ENCODE data around the gene GLRX3. TPM values are rescaled to one million over a fixed set of nuclear protein-coding genes. Genes with fewer than 3 reads are reported as not detected.

GLRX3 gene
- total and polyA plus RNA-seq, 8 donors: 19.2 to 33.5 (median 27.7) TPM

DNA sequence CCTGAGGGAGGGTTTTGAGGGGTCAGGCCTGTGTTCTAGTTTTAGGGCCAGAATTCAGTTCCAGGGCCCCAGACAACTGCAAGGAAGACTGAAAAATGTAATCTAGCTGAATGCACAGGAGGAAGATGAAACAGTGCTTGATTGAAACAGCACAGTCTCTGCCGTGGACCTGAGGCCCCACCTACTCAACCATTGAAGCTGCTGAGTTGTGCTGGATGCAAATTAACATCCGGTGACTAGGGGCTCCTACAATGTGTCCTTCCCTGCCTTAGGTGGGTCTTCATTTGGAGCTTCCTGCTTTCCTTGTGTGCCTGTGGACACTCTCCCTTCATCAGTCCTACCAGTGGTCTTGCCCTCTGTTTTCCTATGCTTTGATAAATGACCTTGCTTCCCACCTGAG, 5.7 kb downstream of the GLRX3 start:
- Histone ChIP-seq H3K4me1 (peaks cover 12 to 20% (median 15%) of the 10 kb centered on the region in 3 donors), H3K36me3 (no peaks in the 10 kb centered on the region), H3K27ac (no peak overlapping the region), H3K4me3 (no peak overlapping the region), H3K27me3 (no peaks in the 10 kb centered on the region), H3K9me3 (no peaks in the 10 kb centered on the region)
- TF ChIP-seq, protein P1, sequence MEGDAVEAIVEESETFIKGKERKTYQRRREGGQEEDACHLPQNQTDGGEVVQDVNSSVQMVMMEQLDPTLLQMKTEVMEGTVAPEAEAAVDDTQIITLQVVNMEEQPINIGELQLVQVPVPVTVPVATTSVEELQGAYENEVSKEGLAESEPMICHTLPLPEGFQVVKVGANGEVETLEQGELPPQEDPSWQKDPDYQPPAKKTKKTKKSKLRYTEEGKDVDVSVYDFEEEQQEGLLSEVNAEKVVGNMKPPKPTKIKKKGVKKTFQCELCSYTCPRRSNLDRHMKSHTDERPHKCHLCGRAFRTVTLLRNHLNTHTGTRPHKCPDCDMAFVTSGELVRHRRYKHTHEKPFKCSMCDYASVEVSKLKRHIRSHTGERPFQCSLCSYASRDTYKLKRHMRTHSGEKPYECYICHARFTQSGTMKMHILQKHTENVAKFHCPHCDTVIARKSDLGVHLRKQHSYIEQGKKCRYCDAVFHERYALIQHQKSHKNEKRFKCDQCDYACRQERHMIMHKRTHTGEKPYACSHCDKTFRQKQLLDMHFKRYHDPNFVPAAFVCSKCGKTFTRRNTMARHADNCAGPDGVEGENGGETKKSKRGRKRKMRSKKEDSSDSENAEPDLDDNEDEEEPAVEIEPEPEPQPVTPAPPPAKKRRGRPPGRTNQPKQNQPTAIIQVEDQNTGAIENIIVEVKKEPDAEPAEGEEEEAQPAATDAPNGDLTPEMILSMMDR (IDR thresholded peaks at IDR 0.05): no peak
- DNase-seq (no peak), ATAC-seq (no peak), FAIRE-seq (no peak)
- intact Hi-C loops (cut with DNase I): no loop called here
- WGBS, 2 donors: 61 to 73% methylated on average over 2 of the region's 2 CpGs

DNA sequence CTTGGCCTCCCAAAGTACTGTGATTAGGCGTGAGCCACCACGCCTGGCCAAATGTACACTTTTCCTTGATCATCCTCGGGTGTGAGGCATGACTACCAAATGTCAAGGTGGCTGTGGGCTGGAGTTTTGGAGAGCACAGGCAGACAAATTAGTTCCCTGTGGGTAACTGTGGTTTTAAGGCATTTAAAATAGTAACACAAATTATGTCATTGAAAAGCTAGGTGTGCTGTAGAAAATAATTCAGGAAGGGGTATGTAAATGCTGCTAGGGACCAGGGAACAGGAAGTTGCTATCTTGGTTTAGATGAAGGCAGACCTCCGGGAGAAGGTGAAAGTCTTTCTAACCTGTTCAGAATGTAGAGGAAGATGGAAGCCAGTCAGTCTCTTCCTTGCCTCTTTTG, 9.9 kb downstream of the GLRX3 start:
- DNase-seq: no peak
- no peak overlapping the region for H3K4me3 ChIP-seq
- TF ChIP-seq, protein P1 (IDR thresholded peaks at IDR 0.05): no peak
- no peak overlapping the region for H3K27ac ChIP-seq
- ATAC-seq: no peak
- WGBS, 2 donors: 87 to 89% methylated on average over 4 of the region's 4 CpGs
- intact Hi-C loops (cut with DNase I): no loop called here
- H3K27me3 ChIP-seq: no peaks in the 10 kb centered on the region
- H3K9me3 ChIP-seq: no peaks in the 10 kb centered on the region
- peaks cover 0 to 7% (median 0%) of the 10 kb centered on the region in 3 donors for H3K36me3 ChIP-seq
- no peaks in the 10 kb centered on the region for H3K4me1 ChIP-seq
- FAIRE-seq: no peak

DNA sequence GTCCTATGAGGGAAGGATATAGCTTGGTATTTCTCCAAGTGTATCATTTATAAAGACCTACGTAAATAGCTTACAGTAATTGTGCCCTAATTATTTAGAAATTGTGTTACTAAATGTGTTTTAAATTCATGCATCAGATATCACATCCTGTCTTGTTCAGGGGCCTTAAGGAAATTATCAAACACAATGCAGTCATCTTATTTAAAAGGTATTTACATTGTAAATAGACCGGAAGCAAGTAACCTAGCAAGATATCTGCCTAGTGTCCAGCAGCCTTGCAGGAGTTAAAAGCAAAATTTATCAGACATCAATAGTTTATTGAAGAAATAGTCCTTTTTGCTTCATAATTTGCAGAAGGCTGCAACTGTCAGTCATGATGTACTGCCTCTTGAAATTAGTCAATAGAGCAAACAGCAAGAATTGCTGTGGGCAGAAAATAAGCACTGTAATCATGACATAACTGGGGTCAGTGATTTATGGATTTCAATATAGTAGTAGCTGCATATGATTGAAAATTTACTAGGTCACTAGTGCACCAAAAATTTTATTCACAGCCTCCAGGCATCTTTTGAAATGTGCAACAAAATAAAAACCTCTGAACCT, 23.1 kb downstream of the GLRX3 start:
- WGBS, 2 donors: 79 to 85% methylated on average over 2 of the region's 2 CpGs
- H3K36me3 ChIP-seq: peaks cover 0 to 18% (median 6%) of the 10 kb centered on the region in 3 donors
- TF ChIP-seq, protein P1 (IDR thresholded peaks at IDR 0.05): no peak
- H3K4me3 ChIP-seq: no peak overlapping the region
- no peaks in the 10 kb centered on the region for H3K9me3 ChIP-seq
- ATAC-seq (no peak), FAIRE-seq (no peak), DNase-seq (no peak)
- H3K4me1 ChIP-seq: peaks cover 0 to 4% (median 0%) of the 10 kb centered on the region in 3 donors
- no peak overlapping the region for H3K27ac ChIP-seq
- intact Hi-C loops (cut with DNase I): no loop called here
- no peaks in the 10 kb centered on the region for H3K27me3 ChIP-seq

DNA sequence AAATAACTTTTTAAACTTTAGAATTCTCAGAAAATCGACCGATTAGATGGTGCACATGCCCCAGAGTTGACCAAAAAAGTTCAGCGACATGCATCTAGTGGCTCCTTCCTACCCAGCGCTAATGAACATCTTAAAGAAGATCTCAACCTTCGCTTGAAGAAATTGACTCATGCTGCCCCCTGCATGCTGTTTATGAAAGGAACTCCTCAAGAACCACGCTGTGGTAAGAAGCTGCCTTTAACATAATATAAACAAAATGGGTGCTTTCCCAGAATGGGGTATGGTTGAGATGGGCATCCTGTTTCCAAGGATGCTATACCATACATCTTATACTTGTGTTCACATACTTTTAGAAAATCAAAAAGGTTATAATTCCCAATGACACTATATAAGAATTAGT, 24.6 kb downstream of the GLRX3 start:
- Histone ChIP-seq H3K4me1 (no peaks in the 10 kb centered on the region), H3K4me3 (no peak overlapping the region), H3K27me3 (no peaks in the 10 kb centered on the region), H3K27ac (no peak overlapping the region), H3K36me3 (peaks cover 0 to 18% (median 6%) of the 10 kb centered on the region in 3 donors), H3K9me3 (no peaks in the 10 kb centered on the region)
- DNase-seq: no peak
- TF ChIP-seq, protein P1 (IDR thresholded peaks at IDR 0.05): no peak
- FAIRE-seq: no peak
- intact Hi-C loops (cut with DNase I): no loop called here
- no peak for ATAC-seq
- WGBS, 2 donors: 92 to 93% methylated on average over 6 of the region's 6 CpGs

DNA sequence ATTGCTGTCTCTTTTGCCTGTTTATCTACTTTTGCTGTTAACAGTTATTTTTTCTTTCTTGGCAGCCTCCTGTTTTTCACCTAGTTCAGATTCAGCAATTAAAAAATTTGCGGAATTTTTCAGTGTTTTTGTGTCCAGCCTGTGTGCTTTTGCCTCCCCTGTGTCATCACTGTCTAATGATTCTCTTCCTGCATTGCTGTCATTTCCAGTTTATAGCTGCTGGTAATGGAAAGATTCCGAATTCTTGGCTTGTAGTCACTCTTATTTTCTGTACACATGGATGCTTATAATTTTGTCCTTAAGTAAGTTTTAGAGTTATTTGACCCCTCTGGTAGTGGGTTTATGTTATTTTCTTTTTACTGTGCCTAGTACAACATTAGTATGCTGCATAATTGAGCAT, 25.1 kb downstream of the GLRX3 start:
- Histone ChIP-seq H3K27ac (no peak overlapping the region), H3K4me3 (no peak overlapping the region), H3K27me3 (no peaks in the 10 kb centered on the region), H3K4me1 (no peaks in the 10 kb centered on the region), H3K9me3 (no peaks in the 10 kb centered on the region), H3K36me3 (peaks cover 0 to 18% (median 6%) of the 10 kb centered on the region in 3 donors)
- 94 to 96% methylated on average over 2 of the region's 2 CpGs for WGBS, 2 donors
- TF ChIP-seq, protein P1 (IDR thresholded peaks at IDR 0.05): no peak
- intact Hi-C loops (cut with DNase I): no loop called here
- FAIRE-seq: no peak
- ATAC-seq: no peak
- no peak for DNase-seq
